HCT116 (cell line): ENCODE measurements around the gene TNNI2. TPM values are rescaled to one million over a fixed set of nuclear protein-coding genes. Genes with fewer than 3 reads are reported as not detected.

ENCODE experiments used
- ATAC-seq: fragments of 200-7000 bp; cut with Tn5 transposase; 2 replicates; pipeline ENCODE4 v1.9.1; 2020; ENCODE audit warnings: mild to moderate bottlenecking, moderate library complexity
- BruUV-seq: library from RNA; stranded (reverse); fragments of 400-500 nt; replicated peaks from 2 replicates; lab custom pipeline; 2021; lab: Mats Ljungman, UMichigan
- CTCF ChIA-PET: fragments of 300-600 bp; sonication (Branson Sonifier 250); formaldehyde crosslinking; loops from one replicate; lab custom pipeline; 2021; ENCODE audit warnings: antibody characterized with exemption; lab: Charles Lee
- POLR2A ChIA-PET: fragments of 300-600, 350-600 bp; sonication (Branson Sonifier 250); formaldehyde crosslinking; loops from one replicate; lab custom pipeline; 2021; ENCODE audit warnings: antibody characterized with exemption; lab: Charles Lee
- RAD21 ChIA-PET, 2 experiments: fragments of 300-600 bp; sonication (Branson Sonifier 250); formaldehyde crosslinking; loops; one replicate each; lab custom pipeline; 2023; ENCODE audit warnings: low total read pairs in 2 of 2; ENCODE audit not compliant: uncharacterized antibody in 2 of 2, unreplicated experiment in 2 of 2, low non-redundant PET in 1 of 2; lab: Charles Lee
- DNase-seq: peaks from one replicate; pipeline ENCODE4 v3.0.0-alpha.2; 2010; ENCODE audit warnings: low read depth, low spot score
- H2AFZ ChIP-seq: fragments of 200-600 bp; shearing (Covaris generic), sonication (generic); 2 replicates; pipeline ENCODE4 v1.6.1; 2017; ENCODE audit warnings: low read depth, mixed run types, mixed read lengths, antibody characterized with exemption, low read length; ENCODE audit not compliant: poor library complexity, severe bottlenecking
- H3K27ac ChIP-seq: 2 replicates; pipeline ENCODE4 v1.5.1; 2012; ENCODE audit warnings: low read depth, low read length
- H3K27me3 ChIP-seq: fragments of 200-600 bp; sonication (generic); 2 replicates; pipeline ENCODE4 v1.6.1; 2016; ENCODE audit warnings: mixed run types, low read length, mixed read lengths; ENCODE audit not compliant: insufficient read depth
- H3K36me3 ChIP-seq, 2 experiments: fragments of 200-500 bp in 1 of 2; fragments of 200-600 bp in 1 of 2; sonication (Bioruptor generic) in 1 of 2; sonication (generic) in 1 of 2; 2 replicates each; pipeline versions ENCODE4 v1.5.1 to v1.6.1; 2014 to 2016; ENCODE audit warnings: low read length in 2 of 2, inconsistent platforms in 1 of 2, mixed read lengths in 1 of 2, mixed run types in 1 of 2; ENCODE audit not compliant: insufficient read depth in 2 of 2, control insufficient read depth in 1 of 2
- H3K4me1 ChIP-seq, 2 experiments: fragments of 200-600 bp in 1 of 2; sonication (generic) in 1 of 2; 2 replicates each; pipeline versions ENCODE4 v1.5.1 to v1.6.1; 2012 to 2017; ENCODE audit warnings: low read length in 2 of 2, inconsistent platforms in 1 of 2, mild to moderate bottlenecking in 1 of 2, mixed read lengths in 1 of 2, mixed run types in 1 of 2, moderate library complexity in 1 of 2; ENCODE audit not compliant: insufficient read depth in 2 of 2, control insufficient read depth in 1 of 2
- H3K4me2 ChIP-seq: fragments of 200-600 bp; sonication (generic); 2 replicates; pipeline ENCODE4 v1.6.1; 2017; ENCODE audit warnings: mixed run types, low read length, mixed read lengths
- H3K4me3 ChIP-seq, 2 experiments: fragments of 200-600 bp in 1 of 2; sonication (generic) in 1 of 2; replicated peaks in 1 of 2; 2 replicates each; pipeline ENCODE4 v1.5.1; 2011 to 2016; ENCODE audit warnings: low read length in 2 of 2, control low read depth in 1 of 2, low read depth in 1 of 2, mild to moderate bottlenecking in 1 of 2, mixed read lengths in 1 of 2, mixed run types in 1 of 2
- H3K79me2 ChIP-seq: fragments of 200-600 bp; sonication (generic); 2 replicates; pipeline ENCODE4 v1.6.1; 2017; ENCODE audit warnings: mild to moderate bottlenecking, mixed run types, low read length, moderate library complexity, mixed read lengths; ENCODE audit not compliant: insufficient read depth
- H3K9ac ChIP-seq: fragments of 200-600 bp; sonication (generic); 2 replicates; pipeline ENCODE4 v1.6.1; 2016; ENCODE audit warnings: low read length, mixed read lengths
- H3K9me2 ChIP-seq: fragments of 200-600 bp; sonication (generic), shearing (Covaris generic); 2 replicates; pipeline ENCODE4 v1.6.1; 2017; ENCODE audit warnings: mixed run types, mild to moderate bottlenecking, moderate library complexity; ENCODE audit not compliant: insufficient read depth
- H3K9me3 ChIP-seq, 2 experiments: fragments of 200-500 bp in 1 of 2; fragments of 200-600 bp in 1 of 2; sonication (Bioruptor generic) in 1 of 2; sonication (generic) in 1 of 2; 2 replicates each; pipeline ENCODE4 v1.6.1; 2014 to 2017; ENCODE audit warnings: low read length in 2 of 2, mixed read lengths in 2 of 2, inconsistent platforms in 1 of 2, low read depth in 1 of 2, mild to moderate bottlenecking in 1 of 2, mixed run types in 1 of 2, moderate library complexity in 1 of 2; ENCODE audit not compliant: control insufficient read depth in 1 of 2, insufficient read depth in 1 of 2
- H4K20me1 ChIP-seq: fragments of 200-600 bp; sonication (generic), shearing (Covaris generic); 2 replicates; pipeline ENCODE4 v1.6.1; 2017; ENCODE audit warnings: mixed run types, mild to moderate bottlenecking, moderate library complexity; ENCODE audit not compliant: insufficient read depth
- CEBPB ChIP-seq: IDR thresholded peaks from 2 replicates; pipeline ENCODE4 v1.6.1; 2012; ENCODE audit warnings: low read depth
- EGR1 ChIP-seq: IDR thresholded peaks from 2 replicates; pipeline ENCODE4 v1.6.1; 2012; ENCODE audit warnings: low read depth
- ELF1 ChIP-seq: IDR thresholded peaks from 2 replicates; pipeline ENCODE4 v1.6.1; 2012; ENCODE audit warnings: low read depth, borderline replicate concordance
- EZH2phosphoT487 ChIP-seq: fragments of 200-600 bp; IDR thresholded peaks from 2 replicates; pipeline ENCODE4 v1.6.1; 2018; ENCODE audit warnings: antibody characterized with exemption, borderline replicate concordance
- FOSL1 ChIP-seq: IDR thresholded peaks from 2 replicates; pipeline ENCODE4 v1.6.1; 2012; ENCODE audit warnings: low read depth
- JUND ChIP-seq: IDR thresholded peaks from 2 replicates; pipeline ENCODE4 v1.6.1; 2012
- POLR2A ChIP-seq: IDR thresholded peaks from 2 replicates; pipeline ENCODE4 v1.7.0; 2011; ENCODE audit warnings: borderline replicate concordance; ENCODE audit not compliant: insufficient read depth, insufficient read length; ENCODE audit errors: extremely low read depth
- POLR2AphosphoS5 ChIP-seq: IDR thresholded peaks from 2 replicates; pipeline ENCODE4 v1.6.1; 2011; ENCODE audit warnings: mild to moderate bottlenecking, low read depth, low read length, moderate library complexity
- RAD21 ChIP-seq: IDR thresholded peaks from 2 replicates; pipeline ENCODE4 v1.6.1; 2012; ENCODE audit warnings: low read depth, mild to moderate bottlenecking
- SP1 ChIP-seq: IDR thresholded peaks from 2 replicates; pipeline ENCODE4 v1.6.1; 2012; ENCODE audit warnings: low read depth
- TCF7L2 ChIP-seq: IDR thresholded peaks from 2 replicates; pipeline ENCODE4 v1.7.0; 2011; ENCODE audit warnings: borderline replicate concordance, inconsistent platforms; ENCODE audit not compliant: insufficient read depth, insufficient read length; ENCODE audit errors: extremely low read depth
- YY1 ChIP-seq: IDR thresholded peaks from 2 replicates; pipeline ENCODE4 v1.6.1; 2011; ENCODE audit warnings: low read length, low read depth, moderate library complexity, mild to moderate bottlenecking; ENCODE audit not compliant: insufficient replicate concordance; ENCODE audit errors: extremely low read depth
- ZFX ChIP-seq: fragments of 450-650 bp; IDR thresholded peaks from 2 replicates; pipeline ENCODE4 v1.6.1; 2017
- ZNF274 ChIP-seq: fragments of 200-500 bp; sonication (Bioruptor generic); IDR thresholded peaks from 2 replicates; pipeline ENCODE4 v1.6.1; 2014; ENCODE audit warnings: mild to moderate bottlenecking, low read depth, low read length, inconsistent platforms
- intact Hi-C: fragments of 100-400 bp; cut with micrococcal nuclease; formaldehyde crosslinking; loops from 2 replicates; pipeline ENCODE4 v1.10.0; 2022
- total RNA-seq: library from RNA; stranded (reverse); gene quantifications from one replicate; pipeline ENCODE4 v1.2.1, GENCODE V29; 2021; ENCODE audit not compliant: unreplicated experiment
- TF ChIP-seq, protein P1 (sequence below): IDR thresholded peaks from 2 replicates; pipeline ENCODE4 v1.6.1; 2012
- TF ChIP-seq, protein P2 (sequence below): IDR thresholded peaks from 2 replicates; pipeline ENCODE4 v1.6.1; 2011; ENCODE audit warnings: mild to moderate bottlenecking, low read length, moderate library complexity; ENCODE audit not compliant: insufficient replicate concordance; ENCODE audit errors: extremely low read depth
- TF ChIP-seq, protein P3 (sequence below), 3 experiments: fragments of 200-600 bp in 1 of 3; sonication (generic) in 1 of 3; IDR thresholded peaks in 2 of 3; conservative IDR thresholded peaks in 1 of 3; 2 replicates each; pipeline ENCODE4 v1.5.1; 2012 to 2017; ENCODE audit warnings: low read depth in 2 of 3, low read length in 2 of 3, antibody characterized with exemption in 1 of 3, borderline replicate concordance in 1 of 3, control low read depth in 1 of 3, mild to moderate bottlenecking in 1 of 3, mixed read lengths in 1 of 3, mixed run types in 1 of 3, moderate library complexity in 1 of 3; ENCODE audit not compliant: insufficient read depth in 1 of 3
- TF ChIP-seq, protein P4 (sequence below): IDR thresholded peaks from 2 replicates; pipeline ENCODE4 v1.6.1; 2012

Gene TNNI2
- total RNA-seq, 1 experiment from 2014 or later, result not detected

DNA sequence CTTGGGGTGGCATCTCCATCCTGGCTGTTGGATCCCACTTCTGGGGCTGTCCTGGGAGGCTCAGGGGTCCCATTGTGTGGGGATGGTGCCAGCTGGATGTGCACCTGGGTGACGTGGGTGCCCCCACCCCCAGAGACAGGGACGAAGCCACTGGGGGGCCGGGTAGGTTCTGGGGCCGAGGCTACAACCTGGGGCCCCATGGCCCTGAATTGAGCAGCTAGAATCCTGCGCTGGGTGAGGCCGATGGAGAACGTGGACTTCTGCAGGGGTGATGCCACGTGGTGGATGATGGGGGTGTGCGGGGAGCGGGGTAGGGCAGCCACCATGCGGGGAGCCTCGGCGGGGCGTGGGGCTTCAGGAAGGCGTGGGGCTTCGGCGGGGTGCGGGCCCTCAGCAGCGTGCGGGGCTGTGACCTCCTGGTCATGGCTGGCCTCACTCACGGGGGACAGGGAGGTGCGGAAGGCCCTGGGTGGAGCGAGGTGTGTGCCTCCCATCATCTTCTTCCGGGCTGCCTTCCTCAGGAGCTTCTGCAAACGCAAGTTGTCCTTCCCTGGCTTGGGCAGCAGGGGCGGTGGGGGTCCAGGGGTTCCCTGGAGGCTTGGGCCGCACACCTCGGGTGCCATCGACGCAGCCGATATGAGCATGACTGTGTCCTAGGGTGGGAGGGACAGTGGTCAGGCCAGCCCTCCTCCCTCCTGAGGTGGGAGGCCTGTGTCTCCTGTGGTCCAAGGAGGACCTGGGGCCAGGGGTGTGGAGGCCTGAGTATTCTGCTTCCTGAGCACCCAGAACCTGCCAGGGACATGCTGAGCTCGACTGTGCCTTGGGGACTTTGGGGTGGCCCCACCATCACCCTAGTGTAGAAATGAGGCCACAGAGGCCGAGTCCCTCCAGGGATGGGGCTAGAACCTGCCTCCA, 51.4 kb downstream of the TNNI2 start:
- H4K20me1 ChIP-seq, result no peaks in the 10 kb centered on the region
- no peak overlapping the region for H3K4me2 ChIP-seq
- DNase-seq, result no peak
- ChIA-PET RAD21 (no interaction called here), POLR2A (no interaction called here), CTCF (interaction anchor here (0.6 kb wide), 1 partner anchor 14 kb away, joined by 3 read pairs; no protein-coding TSS in a partner anchor)
- BruUV-seq, result no TSS peak
- ATAC-seq, result no peak
- H3K27me3 ChIP-seq, result peaks cover 5% of the 10 kb centered on the region; the same call in 1 of the 2 replicates
- no peak overlapping the region for H3K4me3 ChIP-seq
- no peaks in the 10 kb centered on the region for H3K79me2 ChIP-seq
- H3K27ac ChIP-seq, result no peak overlapping the region
- intact Hi-C loops, result loop anchor here (10.0 kb wide), 1 partner anchor 55 kb away; the partner anchor contains the start of gene MRPL23
- H3K36me3 ChIP-seq, result no peaks in the 10 kb centered on the region
- H2AFZ ChIP-seq, result no peak overlapping the region
- no peaks in the 10 kb centered on the region for H3K9me2 ChIP-seq
- H3K9me3 ChIP-seq, result no peaks in the 10 kb centered on the region
- H3K4me1 ChIP-seq, result no peaks in the 10 kb centered on the region
- TF ChIP-seq CEBPB, result no peak
- no peak for TF ChIP-seq POLR2AphosphoS5
- TF ChIP-seq POLR2A, result no peak
- no peak for TF ChIP-seq ZFX
- no peak for TF ChIP-seq JUND
- TF ChIP-seq RAD21, result no peak
- TF ChIP-seq, protein P1, sequence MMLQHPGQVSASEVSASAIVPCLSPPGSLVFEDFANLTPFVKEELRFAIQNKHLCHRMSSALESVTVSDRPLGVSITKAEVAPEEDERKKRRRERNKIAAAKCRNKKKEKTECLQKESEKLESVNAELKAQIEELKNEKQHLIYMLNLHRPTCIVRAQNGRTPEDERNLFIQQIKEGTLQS, result no peak
- no peak for TF ChIP-seq EGR1
- no peak for TF ChIP-seq ZNF274
- TF ChIP-seq, protein P2, sequence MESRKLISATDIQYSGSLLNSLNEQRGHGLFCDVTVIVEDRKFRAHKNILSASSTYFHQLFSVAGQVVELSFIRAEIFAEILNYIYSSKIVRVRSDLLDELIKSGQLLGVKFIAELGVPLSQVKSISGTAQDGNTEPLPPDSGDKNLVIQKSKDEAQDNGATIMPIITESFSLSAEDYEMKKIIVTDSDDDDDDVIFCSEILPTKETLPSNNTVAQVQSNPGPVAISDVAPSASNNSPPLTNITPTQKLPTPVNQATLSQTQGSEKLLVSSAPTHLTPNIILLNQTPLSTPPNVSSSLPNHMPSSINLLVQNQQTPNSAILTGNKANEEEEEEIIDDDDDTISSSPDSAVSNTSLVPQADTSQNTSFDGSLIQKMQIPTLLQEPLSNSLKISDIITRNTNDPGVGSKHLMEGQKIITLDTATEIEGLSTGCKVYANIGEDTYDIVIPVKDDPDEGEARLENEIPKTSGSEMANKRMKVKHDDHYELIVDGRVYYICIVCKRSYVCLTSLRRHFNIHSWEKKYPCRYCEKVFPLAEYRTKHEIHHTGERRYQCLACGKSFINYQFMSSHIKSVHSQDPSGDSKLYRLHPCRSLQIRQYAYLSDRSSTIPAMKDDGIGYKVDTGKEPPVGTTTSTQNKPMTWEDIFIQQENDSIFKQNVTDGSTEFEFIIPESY, result no peak
- no peak for TF ChIP-seq FOSL1
- no peak for TF ChIP-seq EZH2phosphoT487
- TF ChIP-seq, protein P3, sequence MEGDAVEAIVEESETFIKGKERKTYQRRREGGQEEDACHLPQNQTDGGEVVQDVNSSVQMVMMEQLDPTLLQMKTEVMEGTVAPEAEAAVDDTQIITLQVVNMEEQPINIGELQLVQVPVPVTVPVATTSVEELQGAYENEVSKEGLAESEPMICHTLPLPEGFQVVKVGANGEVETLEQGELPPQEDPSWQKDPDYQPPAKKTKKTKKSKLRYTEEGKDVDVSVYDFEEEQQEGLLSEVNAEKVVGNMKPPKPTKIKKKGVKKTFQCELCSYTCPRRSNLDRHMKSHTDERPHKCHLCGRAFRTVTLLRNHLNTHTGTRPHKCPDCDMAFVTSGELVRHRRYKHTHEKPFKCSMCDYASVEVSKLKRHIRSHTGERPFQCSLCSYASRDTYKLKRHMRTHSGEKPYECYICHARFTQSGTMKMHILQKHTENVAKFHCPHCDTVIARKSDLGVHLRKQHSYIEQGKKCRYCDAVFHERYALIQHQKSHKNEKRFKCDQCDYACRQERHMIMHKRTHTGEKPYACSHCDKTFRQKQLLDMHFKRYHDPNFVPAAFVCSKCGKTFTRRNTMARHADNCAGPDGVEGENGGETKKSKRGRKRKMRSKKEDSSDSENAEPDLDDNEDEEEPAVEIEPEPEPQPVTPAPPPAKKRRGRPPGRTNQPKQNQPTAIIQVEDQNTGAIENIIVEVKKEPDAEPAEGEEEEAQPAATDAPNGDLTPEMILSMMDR (IDR thresholded peaks at IDR 0.05 in 2 of 3, conservative IDR thresholded peaks at IDR 0.05 in 1 of 3; ENCODE audit: borderline replicate concordance in 1 of 3, insufficient read depth in 1 of 3, low read depth in 2 of 3, low read length in 2 of 3), result no peak
- no peak for TF ChIP-seq SP1
- TF ChIP-seq, protein P4, sequence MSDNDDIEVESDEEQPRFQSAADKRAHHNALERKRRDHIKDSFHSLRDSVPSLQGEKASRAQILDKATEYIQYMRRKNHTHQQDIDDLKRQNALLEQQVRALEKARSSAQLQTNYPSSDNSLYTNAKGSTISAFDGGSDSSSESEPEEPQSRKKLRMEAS, result no peak
- no peak for TF ChIP-seq YY1
- no peak for TF ChIP-seq TCF7L2
- TF ChIP-seq ELF1, result no peak
- H3K9ac ChIP-seq, result no peak overlapping the region
